GM19240 (cell line): ENCODE results near the gene TADA2B.

ENCODE experiments used
- DNase-seq: peaks from one replicate; pipeline ENCODE4 v3.0.0; 2011; ENCODE audit warnings: low spot score; ENCODE audit not compliant: insufficient read length

The TADA2B gene

GRCh38 chr4:7017446-7018048 is 25.6 kb upstream of the TADA2B start:
- DNase-seq: no peak

- no peak for DNase-seq
Observed at GRCh38 chr4:7018281-7018680, 24.9 kb upstream of the TADA2B start.

GRCh38 chr4:7019367-7019766 is 23.8 kb upstream of the TADA2B start:
- DNase-seq: no peak

GRCh38 chr4:7020290-7020689 is 22.9 kb upstream of the TADA2B start:
- DNase-seq: no peak

- DNase-seq: no peak
Observed at GRCh38 chr4:7020856-7021255, 22.3 kb upstream of the TADA2B start.

GRCh38 chr4:7021355-7021754 is 21.8 kb upstream of the TADA2B start:
- DNase-seq: no peak

- no peak for DNase-seq
Observed at GRCh38 chr4:7021930-7022664, 21.1 kb upstream of the TADA2B start.

- DNase-seq: no peak
Observed at GRCh38 chr4:7023486-7023885, 19.7 kb upstream of the TADA2B start.

- no peak for DNase-seq
Observed at GRCh38 chr4:7023901-7024300, 19.3 kb upstream of the TADA2B start.

GRCh38 chr4:7024336-7024890 is 18.8 kb upstream of the TADA2B start:
- DNase-seq: no peak

- DNase-seq: no peak
Observed at GRCh38 chr4:7025040-7025602, 18.1 kb upstream of the TADA2B start.

- DNase-seq: no peak
Observed at GRCh38 chr4:7026107-7026506, 17.1 kb upstream of the TADA2B start.

GRCh38 chr4:7027284-7027683 is 15.9 kb upstream of the TADA2B start:
- no peak for DNase-seq

- no peak for DNase-seq
Observed at GRCh38 chr4:7027913-7028312, 15.3 kb upstream of the TADA2B start.

- DNase-seq: no peak
Observed at GRCh38 chr4:7029212-7029611, 14.0 kb upstream of the TADA2B start.

- no peak for DNase-seq
Observed at GRCh38 chr4:7029921-7030320, 13.3 kb upstream of the TADA2B start.

- DNase-seq: no peak
Observed at GRCh38 chr4:7030856-7031255, 12.3 kb upstream of the TADA2B start.

GRCh38 chr4:7031558-7032449 is 11.4 kb upstream of the TADA2B start:
- DNase-seq: no peak

- DNase-seq: no peak
Observed at GRCh38 chr4:7032596-7032995, 10.6 kb upstream of the TADA2B start.

GRCh38 chr4:7034262-7035081 is 8.7 kb upstream of the TADA2B start:
- DNase-seq: no peak

GRCh38 chr4:7037425-7037824 is 5.7 kb upstream of the TADA2B start:
- DNase-seq: no peak
